CD4-positive, alpha-beta T cell (primary cell): Measurements from ENCODE around the gene AIFM1. TPM values are rescaled to one million over a fixed set of nuclear protein-coding genes. Genes with fewer than 3 reads are reported as not detected.

Experiments
- ATAC-seq: fragments of 200-7000 bp; cut with Tn5 transposase; one replicate; pipeline ENCODE4 v1.10.0; 2022; ENCODE audit warnings: mild to moderate bottlenecking; ENCODE audit not compliant: poor library complexity
- CTCF ChIA-PET: fragments of 350-600 bp; sonication (Branson Sonifier 250); formaldehyde crosslinking; loops from one replicate; lab custom pipeline; 2021; ENCODE audit warnings: antibody characterized with exemption, inconsistent platforms; lab: Charles Lee
- POLR2A ChIA-PET: fragments of 350-600 bp; sonication (Branson Sonifier 250); formaldehyde crosslinking; loops from one replicate; lab custom pipeline; 2021; ENCODE audit warnings: antibody characterized with exemption, inconsistent platforms; lab: Charles Lee
- DNase-seq, 14 experiments: peaks; one replicate each; pipeline ENCODE4 v3.0.0-alpha.2; 2013 to 2020; ENCODE audit warnings: mixed read lengths in 2 of 14
- H3K27ac ChIP-seq, 2 donors: one replicate each; pipeline versions ENCODE4 v1.5.1 to v1.7.0; 2013; ENCODE audit warnings: low read length in 2 of 2, low read depth in 1 of 2, mild to moderate bottlenecking in 1 of 2
- H3K27me3 ChIP-seq, 2 experiments: 1 replicate in 1 of 2; 2 replicates in 1 of 2; pipeline versions ENCODE4 v1.6.1 to v1.7.0; 2013; ENCODE audit warnings: low read length in 2 of 2, control low read depth in 1 of 2, mild to moderate bottlenecking in 1 of 2, moderate library complexity in 1 of 2; ENCODE audit not compliant: insufficient read depth in 2 of 2, control insufficient read depth in 1 of 2
- H3K36me3 ChIP-seq: one replicate; pipeline ENCODE4 v1.6.1; 2013; ENCODE audit warnings: low read length, control low read depth; ENCODE audit not compliant: insufficient read depth
- H3K4me1 ChIP-seq: one replicate; pipeline ENCODE4 v1.6.1; 2013; ENCODE audit warnings: low read length, control low read depth; ENCODE audit not compliant: insufficient read depth
- H3K4me3 ChIP-seq: one replicate; pipeline ENCODE4 v1.5.1; 2013; ENCODE audit warnings: mild to moderate bottlenecking, low read length, moderate library complexity
- H3K9me3 ChIP-seq, 2 experiments: 1 replicate in 1 of 2; 2 replicates in 1 of 2; pipeline versions ENCODE4 v1.6.1 to v1.7.0; 2013; ENCODE audit warnings: low read length in 2 of 2, mild to moderate bottlenecking in 2 of 2, control low read depth in 1 of 2, moderate library complexity in 1 of 2; ENCODE audit not compliant: control insufficient read depth in 1 of 2, insufficient read depth in 1 of 2
- H3K27ac Mint-ChIP-seq: one replicate; pipeline ENCODE4 v1.8.0; 2020; ENCODE audit warnings: mixed read lengths
- H3K27me3 Mint-ChIP-seq: one replicate; pipeline ENCODE4 v1.8.0; 2021; ENCODE audit warnings: mixed read lengths
- H3K36me3 Mint-ChIP-seq: one replicate; pipeline ENCODE4 v1.8.0; 2021; ENCODE audit warnings: low read depth, mixed read lengths
- H3K4me1 Mint-ChIP-seq: one replicate; pipeline ENCODE4 v1.8.0; 2021; ENCODE audit warnings: low read depth, mixed read lengths
- H3K4me3 Mint-ChIP-seq: one replicate; pipeline ENCODE4 v1.8.0; 2020; ENCODE audit warnings: mild to moderate bottlenecking, mixed read lengths
- H3K9me3 Mint-ChIP-seq: one replicate; pipeline ENCODE4 v1.8.0; 2020; ENCODE audit warnings: mixed read lengths
- intact Hi-C, 2 experiments: fragments of 100-400 bp; cut with DNase I in 1 of 2; cut with micrococcal nuclease in 1 of 2; formaldehyde crosslinking; loops; one replicate each; pipeline versions ENCODE4 v1.15.1 to v1.9.0; 2023 to 2025; cut with DNase I, micrococcal nuclease
- total RNA-seq, 174 experiments: library from RNA in 2 of 174; stranded (reverse) in 2 of 174; gene quantifications; one replicate each; pipeline ENCODE4 v1.2.3 and lab custom pipeline; 2021 to 2026
- TF ChIP-seq, protein P1 (sequence below): fragments of 200-600 bp; IDR thresholded peaks from one replicate; pipeline ENCODE4 v1.8.0; 2022; ENCODE audit warnings: antibody characterized with exemption, mild to moderate bottlenecking

Gene AIFM1
- total RNA-seq, 2 experiments from 2014 or later, result 6.1 to 6.4 TPM

DNA sequence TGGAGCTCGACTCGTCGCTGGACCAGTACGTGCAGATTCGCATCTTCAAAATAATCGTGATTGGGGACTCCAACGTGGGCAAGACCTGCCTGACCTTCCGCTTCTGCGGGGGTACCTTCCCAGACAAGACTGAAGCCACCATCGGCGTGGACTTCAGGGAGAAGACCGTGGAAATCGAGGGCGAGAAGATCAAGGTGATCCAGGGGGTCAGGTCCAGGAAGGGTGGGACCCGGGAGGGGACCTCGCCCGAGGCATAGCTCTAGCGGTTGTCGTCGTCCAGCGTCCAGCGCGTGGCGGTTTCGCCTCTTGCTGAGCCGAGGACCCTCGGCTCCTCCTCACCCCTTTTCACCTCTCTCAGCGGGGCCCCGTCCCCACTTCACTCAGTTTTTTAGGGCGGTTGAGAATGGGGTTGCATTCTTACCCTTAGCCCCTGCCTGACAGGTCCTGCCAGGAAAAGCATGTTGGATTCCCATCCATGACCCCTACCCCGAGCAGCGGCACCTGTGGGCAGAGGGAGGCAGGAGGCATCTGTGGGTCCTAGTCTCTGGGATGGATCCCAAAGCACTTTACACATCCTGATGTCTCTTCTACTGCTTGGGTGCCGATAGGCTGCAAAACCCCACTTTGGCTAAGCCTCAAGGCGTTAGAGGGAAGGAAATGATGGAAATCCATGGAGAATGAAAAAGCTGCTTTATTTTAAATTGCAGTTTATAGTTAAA is 6.6 kb upstream of the AIFM1 start:
- POLR2A ChIA-PET, result interaction anchor here (0.9 to 2.0 kb wide), 4 partner anchors 8 to 396 kb away, joined by 4 to 5 read pairs (median 4); no protein-coding TSS in a partner anchor

DNA sequence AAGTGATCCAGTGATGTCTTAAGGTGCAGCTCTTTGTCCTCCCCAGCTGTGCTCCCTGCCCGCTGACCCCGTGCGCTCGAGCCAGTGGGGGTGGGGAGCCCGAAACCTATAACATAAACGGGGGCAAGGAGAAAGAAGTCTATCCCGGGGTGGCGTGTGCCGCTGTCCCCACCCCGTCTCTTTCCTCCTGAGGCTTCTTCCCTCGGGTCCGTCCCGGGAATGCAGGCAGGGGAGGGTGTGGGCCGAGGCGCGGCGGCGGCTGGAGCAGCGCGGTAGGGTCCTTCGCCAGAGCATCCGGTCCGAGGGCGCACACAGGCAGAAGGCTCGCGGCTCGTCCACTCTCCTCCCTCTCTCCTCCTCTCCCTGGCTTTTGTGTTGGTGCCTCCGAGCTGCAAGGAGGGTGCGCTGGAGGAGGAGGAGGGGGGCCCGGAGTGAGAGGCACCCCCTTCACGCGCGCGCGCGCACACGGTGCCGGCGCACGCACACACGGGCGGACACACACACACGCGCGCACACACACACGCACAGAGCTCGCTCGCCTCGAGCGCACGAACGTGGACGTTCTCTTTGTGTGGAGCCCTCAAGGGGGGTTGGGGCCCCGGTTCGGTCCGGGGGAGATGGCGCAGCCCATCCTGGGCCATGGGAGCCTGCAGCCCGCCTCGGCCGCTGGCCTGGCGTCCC is 5.9 kb upstream of the AIFM1 start, which contains the start of gene RAB33A:
Gene RAB33A, plus strand, starts transcription at position 517 of the 681 bp plus-strand sequence. Its CDS starts 101 bp downstream, at position 618.
- H3K36me3 Mint-ChIP-seq, result peaks cover 19% of the 10 kb centered on the region
- H3K36me3 ChIP-seq, result no peaks in the 10 kb centered on the region
- POLR2A ChIA-PET, result interaction anchor here (0.9 to 2.0 kb wide), 4 partner anchors 8 to 395 kb away, joined by 4 to 5 read pairs (median 4); no protein-coding TSS in a partner anchor
- intact Hi-C loops, result loop anchor here (5.0 kb wide), 2 partner anchors 84 to 96 kb away; partner anchors contain the start of gene ZNF280C (in 1 of the 2)
- no peaks in the 10 kb centered on the region for H3K9me3 Mint-ChIP-seq
- peak within 1 kb of the TSS; percentile 90 for H3K4me3 Mint-ChIP-seq
- DNase-seq (peak; percentile 8 to 79 (median 47)), ATAC-seq (peak; percentile 60)
- no peaks in the 10 kb centered on the region for H3K9me3 ChIP-seq
- no peaks in the 10 kb centered on the region for H3K27me3 Mint-ChIP-seq
- H3K4me1 ChIP-seq, result peaks cover 45% of the 10 kb centered on the region
- H3K27me3 ChIP-seq, result no peaks in the 10 kb centered on the region
- peak within 1 kb of the TSS; percentile 89 for H3K4me3 ChIP-seq
- H3K27ac ChIP-seq, result peak within 1 kb of the TSS; percentile 40 to 53
- peaks cover 48% of the 10 kb centered on the region for H3K4me1 Mint-ChIP-seq
- TF ChIP-seq, protein P1, sequence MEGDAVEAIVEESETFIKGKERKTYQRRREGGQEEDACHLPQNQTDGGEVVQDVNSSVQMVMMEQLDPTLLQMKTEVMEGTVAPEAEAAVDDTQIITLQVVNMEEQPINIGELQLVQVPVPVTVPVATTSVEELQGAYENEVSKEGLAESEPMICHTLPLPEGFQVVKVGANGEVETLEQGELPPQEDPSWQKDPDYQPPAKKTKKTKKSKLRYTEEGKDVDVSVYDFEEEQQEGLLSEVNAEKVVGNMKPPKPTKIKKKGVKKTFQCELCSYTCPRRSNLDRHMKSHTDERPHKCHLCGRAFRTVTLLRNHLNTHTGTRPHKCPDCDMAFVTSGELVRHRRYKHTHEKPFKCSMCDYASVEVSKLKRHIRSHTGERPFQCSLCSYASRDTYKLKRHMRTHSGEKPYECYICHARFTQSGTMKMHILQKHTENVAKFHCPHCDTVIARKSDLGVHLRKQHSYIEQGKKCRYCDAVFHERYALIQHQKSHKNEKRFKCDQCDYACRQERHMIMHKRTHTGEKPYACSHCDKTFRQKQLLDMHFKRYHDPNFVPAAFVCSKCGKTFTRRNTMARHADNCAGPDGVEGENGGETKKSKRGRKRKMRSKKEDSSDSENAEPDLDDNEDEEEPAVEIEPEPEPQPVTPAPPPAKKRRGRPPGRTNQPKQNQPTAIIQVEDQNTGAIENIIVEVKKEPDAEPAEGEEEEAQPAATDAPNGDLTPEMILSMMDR, result no peak
- CTCF ChIA-PET, result interaction anchor here (1.3 kb wide), 1 partner anchor 51 kb away, joined by 3 read pairs; no protein-coding TSS in a partner anchor
- H3K27ac Mint-ChIP-seq, result peak within 1 kb of the TSS; percentile 91

More for the DNA sequence above, 6.6 kb upstream of the AIFM1 start:
- intact Hi-C loops, result loop anchor here (5.0 kb wide), 2 partner anchors 85 to 95 kb away; partner anchors contain the start of gene ZNF280C (in 1 of the 2)
- H3K9me3 Mint-ChIP-seq, result no peaks in the 10 kb centered on the region
- TF ChIP-seq, protein P1, result no peak
- CTCF ChIA-PET, result no interaction called here
- Histone ChIP-seq H3K4me3 (peak overlapping the region; percentile 89), H3K36me3 (no peaks in the 10 kb centered on the region), H3K27me3 (no peaks in the 10 kb centered on the region), H3K9me3 (no peaks in the 10 kb centered on the region), H3K27ac (peak overlapping the region; percentile 34 to 53), H3K4me1 (peaks cover 43% of the 10 kb centered on the region)
- DNase-seq (no peak), ATAC-seq (no peak)
- peaks cover 49% of the 10 kb centered on the region for H3K4me1 Mint-ChIP-seq
- H3K27ac Mint-ChIP-seq, result peak overlapping the region; percentile 91
- peak overlapping the region; percentile 90 for H3K4me3 Mint-ChIP-seq
- no peaks in the 10 kb centered on the region for H3K27me3 Mint-ChIP-seq
- H3K36me3 Mint-ChIP-seq, result peaks cover 20% of the 10 kb centered on the region

DNA sequence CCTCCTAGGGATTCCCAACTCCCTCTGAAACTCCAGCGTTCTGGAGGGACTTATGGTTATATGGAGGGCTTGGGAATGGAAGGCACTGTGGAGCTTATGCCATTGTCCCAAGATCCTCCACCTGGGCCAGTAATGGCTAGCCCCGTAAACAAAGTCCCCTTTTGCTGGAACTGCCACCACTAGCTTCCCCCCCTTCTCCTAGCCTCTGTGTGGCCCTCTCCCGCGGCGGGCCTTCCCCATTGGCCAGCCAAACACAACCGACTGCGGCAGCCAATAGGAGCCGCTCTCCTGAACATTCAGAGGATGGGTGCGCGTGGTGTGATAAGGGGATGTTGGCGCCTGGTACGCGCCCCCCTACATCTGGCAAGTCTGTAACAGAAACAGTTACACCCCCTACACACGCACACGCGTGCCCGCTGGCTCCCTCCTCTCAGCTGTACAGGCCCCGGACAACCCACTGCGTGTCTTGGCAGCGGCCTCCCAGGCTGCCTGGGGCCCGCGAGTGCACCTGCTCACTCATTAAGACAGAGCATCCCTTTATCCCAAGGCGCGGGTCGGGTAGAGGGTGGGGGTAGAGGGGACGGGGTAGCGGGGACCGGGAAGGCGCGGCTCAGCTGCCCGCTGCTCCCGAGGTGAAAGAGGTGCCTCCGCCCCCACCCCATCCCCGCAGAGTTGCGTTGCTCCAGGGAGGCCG is 5.3 kb upstream of the AIFM1 start:
- H3K36me3 Mint-ChIP-seq, result peaks cover 17% of the 10 kb centered on the region
- Histone ChIP-seq H3K9me3 (no peaks in the 10 kb centered on the region), H3K27me3 (no peaks in the 10 kb centered on the region), H3K27ac (peak overlapping the region in 1 of 2 donors; percentile 53), H3K4me3 (peak overlapping the region; percentile 89), H3K36me3 (no peaks in the 10 kb centered on the region), H3K4me1 (peaks cover 40% of the 10 kb centered on the region)
- ChIA-PET CTCF (interaction anchor here (0.6 to 1.9 kb wide), 5 partner anchors 10 to 89 kb away, joined by 3 to 5 read pairs (median 3); no protein-coding TSS in a partner anchor), POLR2A (interaction anchor here (0.9 to 2.0 kb wide), 5 partner anchors 9 to 394 kb away, joined by 4 to 5 read pairs (median 4); no protein-coding TSS in a partner anchor)
- H3K4me1 Mint-ChIP-seq, result peaks cover 46% of the 10 kb centered on the region
- intact Hi-C loops, result loop anchor here (5.0 kb wide), 2 partner anchors 84 to 96 kb away; partner anchors contain the start of gene ZNF280C (in 1 of the 2)
- H3K9me3 Mint-ChIP-seq, result no peaks in the 10 kb centered on the region
- peak; percentile 72 for ATAC-seq
- DNase-seq, result peak; percentile 24 to 79 (median 54)
- TF ChIP-seq, protein P1, result no peak
- no peaks in the 10 kb centered on the region for H3K27me3 Mint-ChIP-seq
- peak overlapping the region; percentile 91 for H3K27ac Mint-ChIP-seq
- peak overlapping the region; percentile 90 for H3K4me3 Mint-ChIP-seq
